GM12872 (cell line): ENCODE measurements around the gene PLEKHA1.

Experiments
- TF ChIP-seq, protein P1 (sequence below): IDR thresholded peaks from 3 replicates; pipeline ENCODE4 v1.5.1; 2011; ENCODE audit warnings: low read depth, mild to moderate bottlenecking, low read length, moderate library complexity; ENCODE audit not compliant: insufficient read depth

PLEKHA1 gene

DNA sequence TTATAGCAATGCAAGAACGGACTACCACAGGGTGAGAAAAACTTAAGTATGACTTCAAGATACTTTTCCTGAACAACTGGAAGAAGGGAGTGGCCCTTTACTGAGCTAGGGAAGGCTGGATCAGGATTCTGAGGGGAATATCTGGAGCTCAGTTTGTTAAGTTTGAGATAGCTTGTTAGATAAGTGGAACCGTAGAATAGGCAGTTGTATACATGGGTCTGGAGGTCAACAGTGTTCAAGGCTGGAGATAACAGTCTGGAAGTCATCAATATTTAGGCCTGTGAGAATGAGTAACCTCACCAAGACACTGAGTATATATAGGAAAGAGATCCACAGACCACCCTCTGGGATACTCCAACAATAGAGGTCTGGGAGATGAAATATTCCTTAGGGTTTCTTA, 7.2 kb downstream of the PLEKHA1 start:
- TF ChIP-seq, protein P1, sequence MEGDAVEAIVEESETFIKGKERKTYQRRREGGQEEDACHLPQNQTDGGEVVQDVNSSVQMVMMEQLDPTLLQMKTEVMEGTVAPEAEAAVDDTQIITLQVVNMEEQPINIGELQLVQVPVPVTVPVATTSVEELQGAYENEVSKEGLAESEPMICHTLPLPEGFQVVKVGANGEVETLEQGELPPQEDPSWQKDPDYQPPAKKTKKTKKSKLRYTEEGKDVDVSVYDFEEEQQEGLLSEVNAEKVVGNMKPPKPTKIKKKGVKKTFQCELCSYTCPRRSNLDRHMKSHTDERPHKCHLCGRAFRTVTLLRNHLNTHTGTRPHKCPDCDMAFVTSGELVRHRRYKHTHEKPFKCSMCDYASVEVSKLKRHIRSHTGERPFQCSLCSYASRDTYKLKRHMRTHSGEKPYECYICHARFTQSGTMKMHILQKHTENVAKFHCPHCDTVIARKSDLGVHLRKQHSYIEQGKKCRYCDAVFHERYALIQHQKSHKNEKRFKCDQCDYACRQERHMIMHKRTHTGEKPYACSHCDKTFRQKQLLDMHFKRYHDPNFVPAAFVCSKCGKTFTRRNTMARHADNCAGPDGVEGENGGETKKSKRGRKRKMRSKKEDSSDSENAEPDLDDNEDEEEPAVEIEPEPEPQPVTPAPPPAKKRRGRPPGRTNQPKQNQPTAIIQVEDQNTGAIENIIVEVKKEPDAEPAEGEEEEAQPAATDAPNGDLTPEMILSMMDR = no peak

DNA sequence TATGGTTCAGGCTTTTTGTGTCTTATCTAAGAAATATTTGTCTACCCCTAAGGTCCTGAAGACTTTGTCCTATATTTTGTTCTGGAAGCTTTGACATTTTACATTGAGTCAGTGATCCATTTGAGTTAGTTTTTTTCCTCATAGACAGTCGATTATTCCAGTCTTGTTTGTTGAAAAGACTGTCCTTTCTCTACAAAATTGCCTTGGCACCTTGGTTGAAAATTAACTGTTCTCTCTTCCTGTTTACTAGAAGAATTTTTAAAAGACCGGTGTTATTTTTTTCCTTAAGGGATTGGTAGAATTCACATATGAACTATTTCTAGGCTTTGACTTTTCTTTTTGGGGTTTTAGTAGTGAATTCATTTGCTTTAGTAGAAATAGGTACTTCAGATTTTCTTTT, 12.0 kb downstream of the PLEKHA1 start:
- TF ChIP-seq, protein P1 = no peak

DNA sequence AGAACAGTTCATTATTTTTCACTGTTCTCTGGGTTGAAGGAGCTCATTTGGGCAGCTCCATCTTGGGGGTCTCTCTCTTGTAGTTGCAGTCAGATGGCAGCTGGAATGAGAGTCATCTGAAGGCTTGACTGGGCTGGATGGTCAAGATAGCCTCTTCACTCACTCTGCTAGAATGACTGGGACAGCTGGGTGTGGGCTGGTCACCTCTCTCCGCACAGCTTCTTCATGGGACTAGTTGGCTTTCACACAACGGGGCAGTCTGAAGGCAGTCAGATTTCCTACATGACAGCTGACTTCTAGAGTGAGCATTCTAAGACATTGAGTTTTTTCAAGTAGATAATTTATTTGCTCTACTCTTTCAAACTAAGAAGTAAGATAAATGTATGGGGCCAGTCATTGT, 13.1 kb downstream of the PLEKHA1 start:
- TF ChIP-seq, protein P1 = no peak

DNA sequence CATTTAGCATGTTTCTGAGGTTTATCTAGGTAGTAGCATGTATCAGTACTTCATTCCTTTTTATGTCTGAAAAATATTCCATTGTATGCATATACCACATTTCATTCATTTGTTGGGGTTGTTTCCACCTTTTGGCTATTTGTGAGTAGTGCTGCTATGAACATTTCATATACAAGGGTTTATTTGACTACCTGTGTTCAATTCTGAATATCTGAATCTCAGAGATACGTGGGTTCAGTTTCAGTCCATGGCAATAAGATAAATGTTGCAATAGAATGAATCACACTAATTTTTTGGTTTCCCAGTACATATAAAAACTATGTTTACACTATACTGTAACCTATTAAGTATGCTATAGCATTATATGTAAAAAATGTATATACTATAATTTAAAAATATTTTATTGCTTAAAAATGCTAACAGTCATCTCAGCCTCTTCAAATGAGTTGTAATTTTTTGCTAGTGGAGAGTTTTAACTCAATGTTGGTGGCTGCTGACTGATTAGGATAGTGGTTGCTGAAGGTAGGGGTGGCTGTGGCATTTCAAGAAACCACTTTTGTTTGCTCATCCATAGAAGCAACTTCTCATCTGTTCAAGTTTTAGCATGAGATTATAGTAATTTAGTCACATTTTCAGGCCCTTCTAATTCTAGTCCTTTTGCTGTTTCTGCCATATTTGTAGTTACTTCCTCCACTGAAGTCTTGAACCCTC, 13.9 kb downstream of the PLEKHA1 start:
- TF ChIP-seq, protein P1 = no peak

DNA sequence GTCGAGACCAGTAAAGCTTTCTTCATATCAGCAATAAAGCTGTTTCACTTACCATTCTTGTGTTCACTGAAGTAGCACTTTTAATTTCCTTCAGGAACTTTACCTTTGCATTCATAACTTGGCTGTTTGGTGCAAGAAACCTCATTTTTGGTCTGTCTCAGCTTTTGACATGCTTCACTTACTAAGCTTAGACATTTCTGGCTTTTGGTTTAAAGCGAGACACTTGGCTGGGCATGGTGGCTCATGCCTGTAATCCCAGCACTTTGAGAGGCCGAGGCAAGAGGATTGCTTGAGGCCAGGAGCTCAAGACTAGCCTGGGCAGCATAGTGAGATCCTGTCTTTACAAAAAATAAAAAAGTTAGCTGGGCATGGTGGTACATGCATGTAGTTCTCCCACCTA, 15.8 kb downstream of the PLEKHA1 start:
- TF ChIP-seq, protein P1 = no peak

DNA sequence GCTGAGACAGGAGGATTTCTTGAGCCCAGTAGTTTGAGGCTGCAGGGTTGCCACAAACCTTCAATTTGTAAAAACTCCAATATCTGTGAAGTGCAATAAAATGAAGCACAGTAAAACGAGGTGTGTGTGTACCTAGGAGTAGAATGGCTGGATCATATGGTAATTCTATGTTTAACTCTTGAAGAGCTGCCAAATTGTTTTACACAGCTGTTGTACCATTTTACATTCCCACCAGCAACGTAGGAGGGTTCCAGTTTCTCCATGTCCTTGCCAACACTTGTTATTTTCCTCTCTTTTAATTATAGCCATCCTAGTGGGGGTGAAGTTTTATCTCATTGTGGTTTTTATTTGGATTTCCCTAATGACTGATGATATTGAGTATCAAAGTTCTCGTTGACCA, 16.2 kb downstream of the PLEKHA1 start:
- TF ChIP-seq, protein P1 = no peak

DNA sequence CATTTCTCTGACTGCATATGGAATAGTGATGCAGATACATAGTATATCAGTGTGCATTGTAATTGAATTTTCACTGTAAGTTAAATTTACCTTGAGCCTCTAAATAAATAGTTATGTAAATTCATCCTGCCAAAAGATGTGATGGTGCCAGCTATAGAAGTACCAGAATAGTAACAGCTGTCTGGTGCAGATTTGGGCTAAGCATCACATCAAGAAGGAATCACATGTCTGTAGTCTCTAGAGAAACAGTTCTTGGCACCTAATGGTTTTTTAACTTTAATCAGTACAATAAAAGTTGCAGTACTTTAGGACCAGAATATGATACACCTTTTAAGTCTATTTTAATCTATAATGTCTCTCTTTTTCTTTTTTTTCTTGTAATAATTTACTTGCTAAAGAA, 17.4 kb downstream of the PLEKHA1 start:
- TF ChIP-seq, protein P1 = no peak
